HG03045 (cell line): ENCODE results near the gene RRM2.
"Not testable (repeated sequence)": the region's sequence is repeated elsewhere in the genome, so short reads cannot be mapped to it uniquely, and the experiment has no call there.

ENCODE experiments used
- ATAC-seq: cut with Tn5 transposase; IDR thresholded peaks from one replicate; pipeline ENCODE4 v1.9.1; 2021; ENCODE audit warnings: mild to moderate bottlenecking, moderate library complexity; ENCODE audit not compliant: unreplicated experiment

Gene RRM2

GRCh38 chr2:10089565-10090190 is 32.9 kb upstream of the RRM2 start:
- no peak for ATAC-seq

- ATAC-seq, result no peak
Observed at GRCh38 chr2:10091182-10091888, 31.2 kb upstream of the RRM2 start.

- not testable (repeated sequence) for ATAC-seq
Observed at GRCh38 chr2:10091889-10092244, 30.7 kb upstream of the RRM2 start.

- ATAC-seq, result no peak
Observed at GRCh38 chr2:10094271-10094814, 28.2 kb upstream of the RRM2 start.

GRCh38 chr2:10095175-10095574 is 27.4 kb upstream of the RRM2 start:
- no peak for ATAC-seq

- ATAC-seq, result no peak
Observed at GRCh38 chr2:10096641-10097040, 25.9 kb upstream of the RRM2 start.

GRCh38 chr2:10097352-10098148 is 25.0 kb upstream of the RRM2 start:
- peak; percentile 71 for ATAC-seq

- no peak for ATAC-seq
Observed at GRCh38 chr2:10101491-10101890, 21.0 kb upstream of the RRM2 start.

- no peak for ATAC-seq
Observed at GRCh38 chr2:10103179-10103578, 19.4 kb upstream of the RRM2 start.

- not testable (repeated sequence) for ATAC-seq
Observed at GRCh38 chr2:10104906-10105305, 17.6 kb upstream of the RRM2 start.

- ATAC-seq, result no peak
Observed at GRCh38 chr2:10109311-10109710, 13.2 kb upstream of the RRM2 start.

- no peak for ATAC-seq
Observed at GRCh38 chr2:10119027-10119325, 3.6 kb upstream of the RRM2 start.

- no peak for ATAC-seq
Observed at GRCh38 chr2:10119601-10120157, 2.9 kb upstream of the RRM2 start.

GRCh38 chr2:10120158-10120876 is 2.2 kb upstream of the RRM2 start:
- peak; percentile 66 for ATAC-seq

- no peak for ATAC-seq
Observed at GRCh38 chr2:10120877-10121574, 1.5 kb upstream of the RRM2 start.

GRCh38 chr2:10123281-10123680 is 742 bp downstream of the RRM2 start:
- no peak for ATAC-seq

- ATAC-seq, result no peak
Observed at GRCh38 chr2:10124538-10125045, 2.1 kb downstream of the RRM2 start.

GRCh38 chr2:10125842-10126631 is 3.5 kb downstream of the RRM2 start:
- ATAC-seq, result no peak

- ATAC-seq, result no peak
Observed at GRCh38 chr2:10126632-10127026, 4.1 kb downstream of the RRM2 start.
